Measurements from ENCODE around the gene CEP152.

DNA sequence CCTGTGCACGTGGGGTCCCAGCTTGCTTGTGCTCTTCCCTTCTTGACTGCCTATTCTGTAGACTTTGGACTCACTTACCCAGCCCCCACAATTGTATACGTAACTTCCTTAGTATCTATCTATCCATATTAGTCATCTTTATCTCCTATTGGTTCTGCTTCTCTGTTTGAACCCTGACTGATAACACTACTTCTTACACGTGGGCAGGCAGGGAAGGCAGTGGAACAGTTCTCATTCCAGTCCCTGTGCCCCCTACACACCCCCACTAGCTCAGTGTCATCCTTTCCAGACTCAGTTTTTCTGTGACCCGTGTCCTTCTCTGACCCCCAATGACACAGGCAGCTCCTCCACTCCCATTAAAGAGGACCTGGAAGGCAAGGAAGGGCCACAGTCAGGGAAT, 91.2 kb downstream of the CEP152 start:
- TF ChIP-seq POLR2AphosphoS5 (IDR thresholded peaks at IDR 0.05), result no peak
- TF ChIP-seq, protein P1, sequence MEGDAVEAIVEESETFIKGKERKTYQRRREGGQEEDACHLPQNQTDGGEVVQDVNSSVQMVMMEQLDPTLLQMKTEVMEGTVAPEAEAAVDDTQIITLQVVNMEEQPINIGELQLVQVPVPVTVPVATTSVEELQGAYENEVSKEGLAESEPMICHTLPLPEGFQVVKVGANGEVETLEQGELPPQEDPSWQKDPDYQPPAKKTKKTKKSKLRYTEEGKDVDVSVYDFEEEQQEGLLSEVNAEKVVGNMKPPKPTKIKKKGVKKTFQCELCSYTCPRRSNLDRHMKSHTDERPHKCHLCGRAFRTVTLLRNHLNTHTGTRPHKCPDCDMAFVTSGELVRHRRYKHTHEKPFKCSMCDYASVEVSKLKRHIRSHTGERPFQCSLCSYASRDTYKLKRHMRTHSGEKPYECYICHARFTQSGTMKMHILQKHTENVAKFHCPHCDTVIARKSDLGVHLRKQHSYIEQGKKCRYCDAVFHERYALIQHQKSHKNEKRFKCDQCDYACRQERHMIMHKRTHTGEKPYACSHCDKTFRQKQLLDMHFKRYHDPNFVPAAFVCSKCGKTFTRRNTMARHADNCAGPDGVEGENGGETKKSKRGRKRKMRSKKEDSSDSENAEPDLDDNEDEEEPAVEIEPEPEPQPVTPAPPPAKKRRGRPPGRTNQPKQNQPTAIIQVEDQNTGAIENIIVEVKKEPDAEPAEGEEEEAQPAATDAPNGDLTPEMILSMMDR (IDR thresholded peaks at IDR 0.05), result no peak
